PC-9 (cell line): Measurements from ENCODE around the gene CAB39L.

Experiments
- EZH2 ChIP-seq: fragments of 200-600 bp; sonication (generic); IDR thresholded peaks from 2 replicates; pipeline ENCODE4 v1.8.0; 2017; ENCODE audit warnings: antibody characterized with exemption, low read depth
- TF ChIP-seq, protein P1 (sequence below): fragments of 200-600 bp; sonication (generic); conservative IDR thresholded peaks from 2 replicates; pipeline ENCODE4 v1.6.1; 2017; ENCODE audit warnings: mixed run types, antibody characterized with exemption, mild to moderate bottlenecking, moderate library complexity

GRCh38 chr13:49298416-49298815, 145.4 kb downstream of the CAB39L start:
- TF ChIP-seq, protein P1, sequence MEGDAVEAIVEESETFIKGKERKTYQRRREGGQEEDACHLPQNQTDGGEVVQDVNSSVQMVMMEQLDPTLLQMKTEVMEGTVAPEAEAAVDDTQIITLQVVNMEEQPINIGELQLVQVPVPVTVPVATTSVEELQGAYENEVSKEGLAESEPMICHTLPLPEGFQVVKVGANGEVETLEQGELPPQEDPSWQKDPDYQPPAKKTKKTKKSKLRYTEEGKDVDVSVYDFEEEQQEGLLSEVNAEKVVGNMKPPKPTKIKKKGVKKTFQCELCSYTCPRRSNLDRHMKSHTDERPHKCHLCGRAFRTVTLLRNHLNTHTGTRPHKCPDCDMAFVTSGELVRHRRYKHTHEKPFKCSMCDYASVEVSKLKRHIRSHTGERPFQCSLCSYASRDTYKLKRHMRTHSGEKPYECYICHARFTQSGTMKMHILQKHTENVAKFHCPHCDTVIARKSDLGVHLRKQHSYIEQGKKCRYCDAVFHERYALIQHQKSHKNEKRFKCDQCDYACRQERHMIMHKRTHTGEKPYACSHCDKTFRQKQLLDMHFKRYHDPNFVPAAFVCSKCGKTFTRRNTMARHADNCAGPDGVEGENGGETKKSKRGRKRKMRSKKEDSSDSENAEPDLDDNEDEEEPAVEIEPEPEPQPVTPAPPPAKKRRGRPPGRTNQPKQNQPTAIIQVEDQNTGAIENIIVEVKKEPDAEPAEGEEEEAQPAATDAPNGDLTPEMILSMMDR, result no peak
- no peak for TF ChIP-seq EZH2
